Effector memory CD8-positive, alpha-beta T cell (primary cell): ENCODE results near the gene HP1BP3.
A peak's percentile ranks its signal among the peaks of the same experiment; 100 is the strongest.

Source experiments
- ATAC-seq: fragments of 150-1000 bp; cut with Tn5 transposase; replicated peaks from 2 replicates; pipeline ENCODE4 v1.10.0; 2021; ENCODE audit warnings: mild to moderate bottlenecking, moderate library complexity
- DNase-seq, 3 experiments: peaks; one replicate each; pipeline ENCODE4 v3.0.0; 2021
- H3K27ac Mint-ChIP-seq, 2 donors: one replicate each; pipeline ENCODE4 v1.8.0; 2022; ENCODE audit warnings: mild to moderate bottlenecking in 2 of 2, mixed read lengths in 2 of 2, moderate library complexity in 2 of 2
- H3K27me3 Mint-ChIP-seq, 2 donors: one replicate each; pipeline ENCODE4 v1.8.0; 2022; ENCODE audit warnings: mixed read lengths in 2 of 2
- H3K36me3 Mint-ChIP-seq: one replicate; pipeline ENCODE4 v1.8.0; 2022; ENCODE audit warnings: mild to moderate bottlenecking, moderate library complexity, mixed read lengths; ENCODE audit not compliant: insufficient read depth
- H3K4me1 Mint-ChIP-seq, 2 donors: one replicate each; pipeline ENCODE4 v1.8.0; 2022; ENCODE audit warnings: low read depth in 2 of 2, mixed read lengths in 2 of 2
- H3K4me3 Mint-ChIP-seq, 2 donors: one replicate each; pipeline ENCODE4 v1.8.0; 2022; ENCODE audit warnings: mild to moderate bottlenecking in 2 of 2, mixed read lengths in 2 of 2, moderate library complexity in 2 of 2
- H3K9me3 Mint-ChIP-seq, 2 donors: one replicate each; pipeline ENCODE4 v1.8.0; 2022; ENCODE audit warnings: mixed read lengths in 2 of 2
- total RNA-seq, 9 experiments: gene quantifications; one replicate each; lab custom pipeline; 2026; lab: John Stamatoyannopoulos, UW

Gene HP1BP3, protein sequence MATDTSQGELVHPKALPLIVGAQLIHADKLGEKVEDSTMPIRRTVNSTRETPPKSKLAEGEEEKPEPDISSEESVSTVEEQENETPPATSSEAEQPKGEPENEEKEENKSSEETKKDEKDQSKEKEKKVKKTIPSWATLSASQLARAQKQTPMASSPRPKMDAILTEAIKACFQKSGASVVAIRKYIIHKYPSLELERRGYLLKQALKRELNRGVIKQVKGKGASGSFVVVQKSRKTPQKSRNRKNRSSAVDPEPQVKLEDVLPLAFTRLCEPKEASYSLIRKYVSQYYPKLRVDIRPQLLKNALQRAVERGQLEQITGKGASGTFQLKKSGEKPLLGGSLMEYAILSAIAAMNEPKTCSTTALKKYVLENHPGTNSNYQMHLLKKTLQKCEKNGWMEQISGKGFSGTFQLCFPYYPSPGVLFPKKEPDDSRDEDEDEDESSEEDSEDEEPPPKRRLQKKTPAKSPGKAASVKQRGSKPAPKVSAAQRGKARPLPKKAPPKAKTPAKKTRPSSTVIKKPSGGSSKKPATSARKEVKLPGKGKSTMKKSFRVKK
- 196 to 461 (median 311) reads per million in 9 experiments for total RNA-seq

DNA sequence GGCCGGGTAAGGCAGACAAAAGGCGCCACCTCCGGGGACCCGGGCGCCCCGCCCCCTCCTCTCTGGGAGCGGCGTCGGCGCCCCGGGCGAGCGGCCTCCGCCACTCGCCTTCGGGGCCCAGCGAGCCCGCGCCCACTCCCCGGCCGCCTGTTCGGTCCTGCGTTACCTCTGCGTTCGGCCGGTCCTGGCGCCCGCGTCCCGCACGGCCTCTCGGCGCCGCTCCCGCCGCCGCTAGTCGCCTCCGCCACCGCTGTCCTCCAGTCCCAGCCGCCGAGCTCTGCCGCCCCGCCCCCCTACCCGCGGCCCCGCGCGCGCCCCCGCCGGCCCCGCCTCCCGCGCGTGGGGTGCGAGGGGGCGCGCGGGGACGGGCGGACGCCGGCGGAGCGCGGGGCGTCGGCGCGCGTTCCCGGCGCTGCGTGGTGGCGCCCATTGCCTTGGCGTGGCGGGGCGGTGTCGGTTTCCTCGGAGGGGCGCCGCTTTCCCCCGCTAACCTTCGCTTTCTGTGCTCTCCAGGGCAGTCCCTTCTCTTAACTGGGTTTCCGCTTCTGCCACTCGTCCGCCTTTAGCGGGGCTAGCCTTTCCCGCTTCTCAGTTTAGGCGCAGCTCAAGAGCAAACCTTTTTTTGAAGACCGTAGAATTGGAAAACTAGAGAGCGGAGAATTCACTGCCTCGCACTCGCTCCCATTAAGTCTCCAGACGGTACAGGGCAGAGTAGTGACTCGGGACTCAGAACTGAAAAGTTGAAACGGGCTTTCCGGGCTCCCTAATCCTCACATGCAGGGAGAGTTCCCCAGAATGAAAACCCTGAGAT, at the start of gene HP1BP3:
Gene HP1BP3, minus strand, starts transcription at position 279 of the 811 bp plus-strand sequence. CDS start 6,867 bp downstream, outside the sequence.
- Mint-ChIP-seq H3K4me3 (peak within 1 kb of the TSS; percentile 98 to 99), H3K27ac (peak within 1 kb of the TSS; percentile 96 to 97), H3K36me3 (peaks cover 30% of the 10 kb centered on the region), H3K4me1 (peaks cover 28 to 35% of the 10 kb centered on the region in 2 donors), H3K9me3 (no peaks in the 10 kb centered on the region), H3K27me3 (no peaks in the 10 kb centered on the region)
- peak; percentile 57 for ATAC-seq
- DNase-seq, result peak; percentile 79 to 89 (median 88)

DNA sequence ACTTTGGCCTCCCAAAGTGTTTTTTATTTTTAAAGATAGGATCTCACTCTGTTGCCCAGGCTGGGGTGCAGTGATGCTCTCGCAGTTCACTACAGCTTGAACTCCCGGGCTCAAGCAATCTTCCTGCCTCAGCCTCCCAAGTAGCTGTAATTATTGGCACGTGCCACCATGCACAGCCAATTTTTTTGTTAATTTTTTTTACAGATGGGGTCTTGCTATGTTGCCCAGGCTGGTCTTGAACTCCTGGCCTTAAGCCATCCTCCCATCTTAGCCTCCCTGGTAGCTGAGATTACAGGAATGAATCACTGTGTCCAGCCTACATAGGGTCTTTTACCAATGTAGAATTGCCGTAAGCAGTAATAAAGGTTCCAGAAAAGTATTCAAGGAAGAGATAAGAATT, 49.1 kb upstream of the HP1BP3 start:
- Mint-ChIP-seq H3K36me3 (peaks cover 12% of the 10 kb centered on the region), H3K9me3 (no peaks in the 10 kb centered on the region)

DNA sequence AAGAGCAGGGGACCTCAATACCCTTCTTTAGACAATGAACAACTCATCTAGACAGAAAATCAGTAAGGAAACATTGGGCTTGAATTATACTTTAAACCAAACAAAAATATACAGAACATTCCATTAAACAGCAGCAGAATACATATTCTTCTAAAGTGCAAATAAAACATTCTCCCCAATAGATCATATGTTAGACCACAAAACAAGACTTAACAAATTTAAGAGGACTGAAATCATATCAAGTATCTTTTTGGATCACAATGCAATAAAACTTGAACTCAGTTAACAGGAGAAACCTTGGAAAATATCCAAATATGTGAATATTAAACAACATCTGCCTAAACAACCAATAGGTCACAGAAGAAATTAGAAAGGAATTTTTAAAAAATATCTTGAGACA, 47.7 kb upstream of the HP1BP3 start:
- peaks cover 0 to 2% of the 10 kb centered on the region in 2 donors for H3K4me1 Mint-ChIP-seq
- H3K4me3 Mint-ChIP-seq, result no peak overlapping the region
- DNase-seq (no peak), ATAC-seq (no peak)
- no peaks in the 10 kb centered on the region for H3K27me3 Mint-ChIP-seq
- H3K27ac Mint-ChIP-seq, result no peak overlapping the region
- peaks cover 6% of the 10 kb centered on the region for H3K36me3 Mint-ChIP-seq
- no peaks in the 10 kb centered on the region for H3K9me3 Mint-ChIP-seq

More for the DNA sequence above, 49.1 kb upstream of the HP1BP3 start:
- no peak overlapping the region for H3K4me3 Mint-ChIP-seq
- no peaks in the 10 kb centered on the region for H3K27me3 Mint-ChIP-seq
- H3K27ac Mint-ChIP-seq, result no peak overlapping the region
- ATAC-seq, result no peak
- peaks cover 0 to 2% of the 10 kb centered on the region in 2 donors for H3K4me1 Mint-ChIP-seq
- no peak for DNase-seq

DNA sequence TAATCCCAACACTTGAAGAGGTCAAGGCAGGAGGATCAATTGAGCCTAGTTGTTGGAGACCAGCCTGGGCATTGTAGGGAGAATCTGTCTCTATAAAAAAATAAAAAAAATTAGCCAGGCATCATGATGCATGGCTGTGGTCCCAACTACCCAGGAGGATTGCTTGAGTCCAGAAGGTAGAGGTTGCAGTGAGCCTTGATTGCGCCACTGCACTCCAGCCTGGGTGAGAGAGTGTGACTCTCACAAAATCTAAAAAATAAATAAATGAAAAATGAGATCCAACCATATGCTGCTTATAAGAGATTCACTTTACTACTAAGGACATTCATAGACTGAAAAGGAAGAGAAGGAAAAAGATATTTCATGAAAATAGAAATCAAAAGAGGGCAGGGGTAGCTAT, 47.1 kb upstream of the HP1BP3 start:
- DNase-seq (no peak), ATAC-seq (no peak)
- H3K36me3 Mint-ChIP-seq, result peaks cover 3% of the 10 kb centered on the region
- no peaks in the 10 kb centered on the region for H3K9me3 Mint-ChIP-seq
- H3K4me3 Mint-ChIP-seq, result no peak overlapping the region
- no peak overlapping the region for H3K27ac Mint-ChIP-seq
- no peaks in the 10 kb centered on the region for H3K27me3 Mint-ChIP-seq
- peaks cover 0 to 2% of the 10 kb centered on the region in 2 donors for H3K4me1 Mint-ChIP-seq

DNA sequence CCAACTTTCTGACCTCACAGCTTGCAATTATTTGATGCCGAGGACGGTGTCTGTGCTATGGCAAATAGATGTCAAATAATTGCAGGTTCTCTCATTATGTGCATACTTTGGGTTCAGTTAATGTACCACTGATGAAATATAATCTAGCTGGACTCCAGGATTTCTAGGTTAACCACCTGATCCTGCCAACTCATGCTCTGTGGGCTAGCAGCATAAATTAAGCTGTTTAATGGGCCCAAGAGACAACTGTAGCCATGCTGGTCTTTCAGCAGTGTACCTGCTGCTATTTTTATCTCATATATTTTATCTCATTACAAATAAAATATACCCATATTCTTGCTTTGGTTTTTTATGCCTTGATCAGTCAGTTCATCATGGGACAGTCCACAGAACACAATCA, 43.3 kb upstream of the HP1BP3 start:
- H3K4me3 Mint-ChIP-seq, result no peak overlapping the region
- H3K4me1 Mint-ChIP-seq, result peaks cover 0 to 2% of the 10 kb centered on the region in 2 donors
- DNase-seq (no peak), ATAC-seq (no peak)
- no peak overlapping the region for H3K27ac Mint-ChIP-seq
- no peaks in the 10 kb centered on the region for H3K9me3 Mint-ChIP-seq
- H3K27me3 Mint-ChIP-seq, result no peaks in the 10 kb centered on the region
- peaks cover 7% of the 10 kb centered on the region for H3K36me3 Mint-ChIP-seq

DNA sequence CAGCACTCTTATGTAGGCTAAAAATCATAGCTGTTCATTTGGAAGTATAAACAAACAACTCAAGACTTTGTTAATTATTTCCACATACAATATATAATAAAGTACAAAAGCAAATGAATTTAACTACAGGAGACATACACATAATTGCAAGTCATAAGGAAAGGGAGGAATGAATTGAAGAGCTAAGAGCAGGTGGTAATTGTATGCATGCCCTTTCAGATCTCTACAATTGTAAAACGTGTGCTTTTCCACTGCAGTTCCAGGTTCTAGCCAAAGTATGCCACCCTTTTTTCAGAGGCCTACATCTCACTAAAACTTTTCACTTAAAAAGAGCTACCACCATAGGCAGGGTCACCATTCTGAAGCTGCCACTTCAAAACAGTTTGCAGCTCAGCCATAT, 42.8 kb upstream of the HP1BP3 start:
- Mint-ChIP-seq H3K4me1 (no peaks in the 10 kb centered on the region), H3K36me3 (peaks cover 7% of the 10 kb centered on the region), H3K4me3 (no peak overlapping the region), H3K9me3 (no peaks in the 10 kb centered on the region), H3K27me3 (no peaks in the 10 kb centered on the region), H3K27ac (no peak overlapping the region)
- ATAC-seq (no peak), DNase-seq (no peak)

DNA sequence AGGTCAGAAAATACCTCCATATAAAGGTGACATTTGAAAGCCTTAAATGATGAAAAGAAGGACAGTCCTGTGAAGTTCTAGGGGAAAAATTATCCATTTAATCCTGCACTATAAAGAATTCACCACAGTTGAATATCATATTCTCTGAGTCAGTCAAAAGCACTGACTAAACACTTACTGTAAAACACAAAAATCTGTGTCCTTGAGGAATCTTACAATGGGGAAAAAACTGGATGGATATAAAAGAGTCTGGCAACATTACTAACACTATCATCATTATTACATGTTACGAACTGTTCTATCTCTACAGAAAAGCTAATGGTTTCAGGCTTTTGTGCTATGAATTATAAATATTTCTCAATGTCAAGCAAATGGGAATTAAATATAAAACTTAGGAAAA, 42.4 kb upstream of the HP1BP3 start:
- Mint-ChIP-seq H3K4me1 (no peaks in the 10 kb centered on the region), H3K36me3 (peaks cover 7% of the 10 kb centered on the region), H3K4me3 (no peak overlapping the region), H3K27me3 (no peaks in the 10 kb centered on the region), H3K9me3 (no peaks in the 10 kb centered on the region), H3K27ac (no peak overlapping the region)
- DNase-seq (no peak), ATAC-seq (no peak)

DNA sequence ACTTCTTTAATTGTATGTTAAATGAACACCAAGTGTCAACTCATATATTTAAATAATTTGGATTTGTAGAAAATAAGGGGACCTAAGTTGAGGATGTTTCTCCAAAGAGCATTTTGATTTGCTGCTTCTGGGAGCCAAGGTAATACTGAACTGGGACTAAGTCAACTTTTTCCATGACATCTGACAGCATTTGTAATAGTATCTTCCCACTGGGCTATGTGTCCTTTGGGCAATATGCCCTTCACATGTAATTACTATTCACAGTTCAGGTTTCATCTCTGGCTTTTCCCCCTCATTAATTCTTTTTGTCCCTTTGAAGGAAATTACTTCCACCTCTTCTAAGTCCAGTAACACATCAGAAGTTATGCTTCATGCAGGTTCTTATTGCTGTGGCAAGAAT, 36.7 kb upstream of the HP1BP3 start:
- ATAC-seq, result no peak
- no peaks in the 10 kb centered on the region for H3K27me3 Mint-ChIP-seq
- peaks cover 13% of the 10 kb centered on the region for H3K36me3 Mint-ChIP-seq
- H3K4me3 Mint-ChIP-seq, result no peak overlapping the region
- no peaks in the 10 kb centered on the region for H3K9me3 Mint-ChIP-seq
- H3K4me1 Mint-ChIP-seq, result peaks cover 0 to 5% of the 10 kb centered on the region in 2 donors
- no peak overlapping the region for H3K27ac Mint-ChIP-seq
- DNase-seq, result no peak

DNA sequence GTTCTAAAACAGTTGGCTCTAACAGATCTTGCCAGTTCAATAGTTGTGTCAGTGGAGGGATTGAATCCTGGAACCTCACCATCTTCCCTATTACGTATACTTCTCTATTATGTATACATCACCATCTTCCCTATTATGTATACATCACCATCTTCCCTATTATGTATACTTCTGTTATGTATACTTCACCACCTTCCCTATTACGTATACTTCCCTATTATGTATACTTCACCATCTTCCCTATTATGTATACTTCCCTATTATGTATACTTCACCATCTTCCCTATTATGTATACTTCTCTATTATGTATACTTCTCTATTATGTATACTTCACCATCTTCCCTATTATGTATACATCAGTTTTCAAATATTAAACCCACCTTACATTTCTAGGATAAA, 34.4 kb upstream of the HP1BP3 start:
- ATAC-seq, result no peak
- no peak overlapping the region for H3K4me3 Mint-ChIP-seq
- peaks cover 22% of the 10 kb centered on the region for H3K36me3 Mint-ChIP-seq
- no peaks in the 10 kb centered on the region for H3K9me3 Mint-ChIP-seq
- peak overlapping the region in 1 of 2 donors; percentile 10 for H3K27ac Mint-ChIP-seq
- DNase-seq, result no peak
- H3K27me3 Mint-ChIP-seq, result no peaks in the 10 kb centered on the region
- H3K4me1 Mint-ChIP-seq, result peaks cover 0 to 5% of the 10 kb centered on the region in 2 donors

DNA sequence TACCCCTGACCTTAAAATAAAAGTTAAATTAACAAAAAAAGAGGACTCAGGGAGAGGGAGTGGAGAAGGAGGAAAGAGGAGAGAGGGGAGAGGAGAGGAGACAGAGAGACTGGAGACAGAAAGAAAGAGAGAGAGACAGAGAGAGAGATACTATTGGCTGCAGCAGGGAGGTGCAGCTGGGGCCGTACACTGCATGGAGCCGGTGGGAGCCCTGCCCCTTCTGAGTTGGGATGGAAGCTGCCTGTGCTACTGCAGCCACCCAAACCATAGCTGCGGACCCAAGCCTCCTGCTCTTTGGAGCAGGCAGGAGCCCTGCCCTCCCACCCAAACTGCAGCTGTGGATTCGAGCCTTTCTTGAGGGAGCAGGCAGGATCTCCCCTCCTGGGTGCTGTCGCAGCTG, 32.7 kb upstream of the HP1BP3 start:
- H3K9me3 Mint-ChIP-seq, result no peaks in the 10 kb centered on the region
- no peak overlapping the region for H3K4me3 Mint-ChIP-seq
- ATAC-seq (no peak), DNase-seq (no peak)
- peaks cover 21% of the 10 kb centered on the region for H3K36me3 Mint-ChIP-seq
- no peak overlapping the region for H3K27ac Mint-ChIP-seq
- no peaks in the 10 kb centered on the region for H3K27me3 Mint-ChIP-seq
- H3K4me1 Mint-ChIP-seq, result peaks cover 0 to 5% of the 10 kb centered on the region in 2 donors

DNA sequence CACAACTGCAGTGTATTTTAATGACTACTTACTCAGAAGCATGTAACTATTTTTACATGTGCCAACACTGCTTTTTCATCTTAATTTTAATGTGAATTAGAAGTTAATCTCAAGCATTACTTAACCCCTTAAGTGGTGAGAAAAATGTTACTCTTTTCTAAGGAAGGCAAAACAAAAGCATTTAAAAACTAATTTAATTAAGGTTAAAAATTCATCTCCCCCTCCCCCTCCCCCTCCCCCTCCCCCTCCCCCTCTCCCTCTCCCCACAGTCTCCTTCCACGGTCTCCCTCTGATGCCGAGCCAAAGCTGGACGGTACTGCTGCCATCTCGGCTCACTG, 27.4 kb upstream of the HP1BP3 start:
- ATAC-seq (no peak), DNase-seq (no peak)
- no peaks in the 10 kb centered on the region for H3K9me3 Mint-ChIP-seq
- H3K4me3 Mint-ChIP-seq, result no peak overlapping the region
- H3K4me1 Mint-ChIP-seq, result peaks cover 0 to 2% of the 10 kb centered on the region in 2 donors
- peaks cover 20% of the 10 kb centered on the region for H3K36me3 Mint-ChIP-seq
- no peaks in the 10 kb centered on the region for H3K27me3 Mint-ChIP-seq
- no peak overlapping the region for H3K27ac Mint-ChIP-seq

DNA sequence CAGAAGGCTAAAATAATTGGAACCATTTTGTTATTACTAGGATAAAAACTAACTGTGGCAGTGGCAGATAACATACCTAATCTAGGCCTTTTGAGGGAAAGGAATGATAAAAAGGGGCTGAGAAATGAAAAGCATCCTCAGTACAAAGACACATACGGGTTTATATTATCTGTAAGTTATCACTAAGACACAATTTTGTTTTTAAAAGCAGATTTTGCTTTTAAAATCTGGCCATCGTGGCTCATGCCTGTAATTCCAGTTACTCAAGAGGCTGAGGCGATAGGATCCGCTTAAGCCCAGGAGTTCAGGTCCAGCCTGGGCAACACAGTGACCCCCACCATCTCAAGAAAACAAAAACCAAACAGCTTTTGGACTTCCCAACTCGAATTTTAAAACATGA, 24.8 kb upstream of the HP1BP3 start:
- no peak overlapping the region for H3K4me3 Mint-ChIP-seq
- H3K36me3 Mint-ChIP-seq, result peaks cover 15% of the 10 kb centered on the region
- no peaks in the 10 kb centered on the region for H3K27me3 Mint-ChIP-seq
- DNase-seq, result no peak
- ATAC-seq, result no peak
- no peaks in the 10 kb centered on the region for H3K9me3 Mint-ChIP-seq
- no peaks in the 10 kb centered on the region for H3K4me1 Mint-ChIP-seq
- no peak overlapping the region for H3K27ac Mint-ChIP-seq

DNA sequence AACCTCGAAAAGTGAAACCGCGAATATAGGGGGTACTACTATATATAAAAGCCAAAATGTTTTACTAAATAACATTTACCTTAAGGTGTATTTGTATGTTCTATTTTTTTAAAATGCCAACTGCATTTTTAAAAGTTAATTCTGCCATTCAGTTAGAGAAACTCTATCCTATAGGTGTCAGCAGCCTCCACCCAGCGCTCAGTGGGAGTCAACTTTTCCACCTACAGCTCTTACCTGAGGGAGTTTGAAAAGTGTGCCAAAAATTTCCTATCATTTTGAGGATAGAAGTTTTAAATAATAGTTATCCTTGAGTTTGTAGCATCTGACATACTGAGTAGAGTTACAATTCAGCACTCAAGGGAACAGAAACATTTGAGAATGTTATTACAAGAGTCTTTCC, 6.1 kb upstream of the HP1BP3 start:
- H3K9me3 Mint-ChIP-seq, result no peaks in the 10 kb centered on the region
- H3K27me3 Mint-ChIP-seq, result no peaks in the 10 kb centered on the region
- no peaks in the 10 kb centered on the region for H3K36me3 Mint-ChIP-seq
- DNase-seq (no peak), ATAC-seq (no peak)
- peaks cover 0 to under 1% of the 10 kb centered on the region in 2 donors for H3K4me1 Mint-ChIP-seq
- H3K4me3 Mint-ChIP-seq, result no peak overlapping the region
- no peak overlapping the region for H3K27ac Mint-ChIP-seq
